ENCODE results near the gene TSKS.
A peak's percentile ranks its signal among the peaks of the same experiment; 100 is the strongest.

Gene TSKS

DNA sequence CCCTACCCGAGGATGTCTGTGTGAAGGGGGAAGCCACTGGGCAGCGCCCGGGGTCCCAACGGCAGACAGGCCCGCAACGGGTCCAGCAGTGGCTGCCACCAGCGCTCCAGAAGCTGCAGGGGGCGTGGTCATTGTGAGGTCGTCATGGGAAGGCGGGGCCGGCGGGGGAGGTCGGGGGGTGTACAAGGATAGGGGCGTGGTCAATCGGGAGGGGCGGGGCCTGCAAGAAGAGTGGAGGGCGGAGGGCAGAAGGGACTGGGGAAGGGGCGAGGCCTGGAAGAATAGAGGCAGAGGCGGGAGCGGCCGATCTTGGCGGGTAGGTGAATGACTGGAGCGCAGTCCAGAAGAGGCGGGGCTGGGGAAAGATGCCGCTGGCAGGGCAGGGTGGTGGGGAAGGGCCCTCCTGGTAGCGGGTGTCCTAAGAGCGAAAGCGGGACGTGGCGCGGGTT, 45.6 kb upstream of the TSKS start:
- peaks cover 12 to 40% of the 10 kb centered on the region in 2 experiments; a peak in 2 of 3 replicates for H3K36me3 ChIP-seq (ENCODE audit: control insufficient read depth in 2 of 2, insufficient read depth in 1 of 2, low read length in 2 of 2)
- POLR2A ChIA-PET = interaction anchor here (0.6 kb wide), 2 partner anchors 19 to 21 kb away, joined by 3 to 7 read pairs; no protein-coding TSS in a partner anchor
- H3K4me1 ChIP-seq (ENCODE audit: control insufficient read depth, insufficient read depth, low read length) = no peaks in the 10 kb centered on the region; the same call in 1 of the 2 replicates
- no peaks in the 10 kb centered on the region for H3K9me3 ChIP-seq (ENCODE audit: control insufficient read depth, insufficient read depth, low read depth, low read length)
- no peak overlapping the region for H3K27ac ChIP-seq (ENCODE audit: extremely low read depth, low read depth, low read length)
- CTCF ChIA-PET = no interaction called here
- H3K4me3 ChIP-seq (ENCODE audit: low read depth, low read length) = no peak overlapping the region
- TF ChIP-seq PRDM4 (tag by site-specific recombination; IDR thresholded peaks at IDR 0.05) (no peak), ZSCAN23 (tag by site-specific recombination; IDR thresholded peaks at IDR 0.05) (no peak), ZNF600 (tag by site-specific recombination; IDR thresholded peaks at IDR 0.05) (no peak), ZNF776 (tag by site-specific recombination; IDR thresholded peaks at IDR 0.05; ENCODE audit: borderline replicate concordance) (no peak), ZNF16 (tag by site-specific recombination; IDR thresholded peaks at IDR 0.05; ENCODE audit: low read depth) (no peak), SP3 (tag by site-specific recombination; IDR thresholded peaks at IDR 0.05) (peak; percentile 40), WT1 (tag by site-specific recombination; IDR thresholded peaks at IDR 0.05) (no peak), ZNF621 (tag by site-specific recombination; IDR thresholded peaks at IDR 0.05) (no peak), KLF9 (tag by site-specific recombination; IDR thresholded peaks at IDR 0.05; ENCODE audit: low read depth) (peak; percentile 89), REST (tag by site-specific recombination; IDR thresholded peaks at IDR 0.05) (no peak), KLF1 (tag by site-specific recombination; IDR thresholded peaks at IDR 0.05) (peak; percentile 99), ZNF433 (tag by site-specific recombination; IDR thresholded peaks at IDR 0.05; ENCODE audit: low read depth) (no peak), ZNF184 (tag by site-specific recombination; IDR thresholded peaks at IDR 0.05) (no peak), ZNF391 (tag by site-specific recombination; IDR thresholded peaks at IDR 0.05; ENCODE audit: borderline replicate concordance, low read depth) (no peak), YY1 (tag by site-specific recombination; IDR thresholded peaks at IDR 0.05) (no peak), ZNF530 (tag by site-specific recombination; IDR thresholded peaks at IDR 0.05; ENCODE audit: low read depth) (no peak), KLF17 (tag by site-specific recombination; IDR thresholded peaks at IDR 0.05) (no peak), KLF8 (tag by site-specific recombination; IDR thresholded peaks at IDR 0.05) (peak; percentile 91), ZNF792 (tag by site-specific recombination; IDR thresholded peaks at IDR 0.05) (no peak), ZNF37A (tag by site-specific recombination; IDR thresholded peaks at IDR 0.05) (no peak), SP2 (tag by site-specific recombination; IDR thresholded peaks at IDR 0.05) (0 out of 2 replicates have a peak, but pooled peaks have one; percentile 19)
